ENCODE results near the gene KCNK6. TPM values are rescaled to one million over a fixed set of nuclear protein-coding genes. Genes with fewer than 3 reads are reported as not detected.

The KCNK6 gene
- polyA plus RNA-seq, 10 donors = 1.9 to 3.4 (median 2.5) TPM

DNA sequence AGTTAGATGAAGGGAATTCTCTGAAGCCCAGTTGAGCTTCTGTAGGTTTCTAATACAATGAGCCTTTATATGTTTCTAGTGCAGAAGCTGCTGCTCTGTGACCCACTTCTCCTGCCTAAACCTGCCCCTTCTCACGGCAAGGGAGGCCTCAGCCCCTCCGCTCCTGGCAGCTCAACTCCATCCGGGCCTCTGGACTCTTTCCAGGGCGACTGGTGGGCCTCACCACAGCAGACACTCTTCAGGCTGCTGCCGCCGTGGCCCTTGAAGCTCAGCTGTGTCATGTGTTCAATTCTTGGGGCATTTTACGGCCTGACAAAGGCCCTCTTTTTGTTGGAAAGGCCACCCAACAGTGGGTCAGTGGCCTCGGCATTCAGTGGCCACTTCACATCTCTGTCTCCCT, 25.6 kb upstream of the KCNK6 start:
- no peak for DNase-seq

GRCh38 chr19:38298821-38299680, 20.6 kb upstream of the KCNK6 start:
- DNase-seq = no peak

DNA sequence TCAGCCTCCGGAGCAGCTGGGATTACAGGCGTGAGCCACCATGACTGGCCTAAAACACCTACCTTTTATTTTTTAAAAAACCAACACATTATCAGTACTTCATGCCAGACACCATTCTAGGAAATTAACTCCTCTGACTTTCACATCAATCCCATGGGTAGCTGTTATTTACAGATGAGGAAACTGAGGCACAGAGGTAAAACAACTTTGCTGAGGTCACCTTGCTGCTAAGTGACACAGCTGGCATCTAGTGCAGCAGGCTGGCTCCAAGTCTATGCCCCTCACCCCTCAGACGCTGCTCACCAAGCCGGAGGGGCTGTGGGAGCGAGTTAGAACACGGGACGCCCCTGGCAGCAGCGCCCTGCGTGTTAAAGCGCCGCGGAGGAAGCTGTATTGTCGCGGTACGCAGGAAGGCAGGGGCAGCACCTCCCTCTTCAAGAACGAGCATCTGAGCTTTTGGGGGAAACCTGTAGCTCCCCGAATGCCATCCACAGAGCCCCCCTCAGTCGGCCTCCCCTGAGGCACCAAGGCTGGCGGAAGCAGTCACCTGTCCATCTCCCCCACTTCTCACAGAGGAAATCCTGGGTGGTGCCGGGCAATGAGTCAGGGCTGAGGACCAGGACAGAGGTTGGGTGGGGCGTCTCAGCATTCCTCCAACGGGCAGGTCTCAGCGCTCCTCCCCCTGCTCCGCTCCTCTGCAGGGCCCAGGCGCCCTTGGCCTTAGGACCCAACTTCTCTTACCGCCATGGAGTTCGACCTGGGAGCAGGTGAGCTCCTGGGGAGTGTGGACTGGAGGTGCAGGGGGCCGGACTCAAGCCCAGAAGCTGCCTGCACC, 15.9 kb upstream of the KCNK6 start, which contains the start of gene C19orf33:
Gene C19orf33 (plus strand): TSS at position 735 of the 835 bp plus-strand sequence. CDS start 11 bp downstream, at position 746.
- DNase-seq = no peak

DNA sequence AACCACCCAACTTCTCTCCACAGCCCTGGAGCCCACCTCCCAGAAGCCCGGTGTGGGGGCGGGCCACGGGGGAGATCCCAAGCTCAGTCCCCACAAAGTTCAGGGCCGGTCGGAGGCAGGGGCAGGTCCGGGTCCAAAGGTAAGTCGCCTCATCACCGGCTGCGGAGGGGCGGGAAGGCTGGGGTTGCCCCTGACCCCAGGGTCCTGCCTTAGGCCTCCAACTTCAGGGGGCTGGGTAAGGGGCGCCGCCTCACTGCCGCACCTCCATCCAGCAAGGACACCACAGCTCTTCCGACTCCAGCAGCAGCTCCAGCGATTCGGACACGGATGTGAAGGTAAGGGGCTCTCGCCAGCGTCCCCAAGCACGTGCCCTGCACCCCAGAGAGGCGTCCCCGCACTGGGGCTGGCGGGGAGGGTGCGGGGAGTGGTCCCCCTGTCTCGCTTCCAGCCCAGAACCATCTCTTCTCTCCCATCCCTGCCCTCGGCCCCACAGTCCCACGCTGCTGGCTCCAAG, 15.2 kb upstream of the KCNK6 start:
- DNase-seq = no peak

DNA sequence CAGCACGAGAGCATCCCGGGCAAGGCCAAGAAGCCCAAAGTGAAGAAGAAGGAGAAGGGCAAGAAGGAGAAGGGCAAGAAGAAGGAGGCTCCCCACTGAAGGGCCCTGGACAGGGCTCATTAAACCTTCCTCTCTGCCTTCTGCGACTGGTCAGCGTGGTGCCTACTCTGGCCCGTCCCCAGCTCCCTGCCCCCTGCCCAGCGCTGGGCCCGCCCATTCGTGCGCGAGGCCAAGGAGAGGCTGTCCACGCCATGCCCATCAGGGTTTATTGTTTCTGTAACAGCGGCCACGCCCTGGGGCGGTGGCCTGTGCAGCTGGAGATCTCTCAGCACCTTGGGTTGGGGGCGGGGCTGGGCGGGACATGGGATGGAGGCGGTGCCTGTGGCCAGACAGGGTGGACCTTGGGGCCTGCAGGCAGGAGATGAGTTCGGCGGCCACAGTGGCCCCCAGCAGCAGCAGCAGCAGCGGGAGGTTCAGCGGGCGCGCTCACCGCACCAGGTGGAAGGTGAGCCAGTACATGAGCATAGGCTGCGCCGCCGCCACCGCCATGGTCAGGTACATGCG, 14.7 kb upstream of the KCNK6 start:
- no peak for DNase-seq

DNA sequence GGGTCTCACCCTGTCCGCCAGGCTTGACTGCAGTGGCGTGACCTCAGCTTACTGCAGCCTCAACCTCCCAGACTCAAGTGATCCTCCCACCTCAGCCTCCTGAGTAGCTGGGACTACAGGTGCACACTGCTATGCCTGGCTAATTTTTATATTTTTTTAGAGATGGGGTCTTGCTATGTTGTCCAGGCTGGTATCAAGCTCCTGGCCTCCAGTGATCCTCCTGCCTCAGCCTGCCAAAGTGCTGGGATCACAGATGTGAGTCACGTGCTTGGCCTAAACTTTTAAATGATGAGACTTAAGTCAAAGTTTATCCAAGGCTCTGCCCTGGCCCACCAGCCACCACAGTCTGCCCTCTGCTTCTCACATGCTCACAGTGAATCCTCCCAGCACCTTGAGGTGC, 13.4 kb upstream of the KCNK6 start:
- no peak for DNase-seq

DNA sequence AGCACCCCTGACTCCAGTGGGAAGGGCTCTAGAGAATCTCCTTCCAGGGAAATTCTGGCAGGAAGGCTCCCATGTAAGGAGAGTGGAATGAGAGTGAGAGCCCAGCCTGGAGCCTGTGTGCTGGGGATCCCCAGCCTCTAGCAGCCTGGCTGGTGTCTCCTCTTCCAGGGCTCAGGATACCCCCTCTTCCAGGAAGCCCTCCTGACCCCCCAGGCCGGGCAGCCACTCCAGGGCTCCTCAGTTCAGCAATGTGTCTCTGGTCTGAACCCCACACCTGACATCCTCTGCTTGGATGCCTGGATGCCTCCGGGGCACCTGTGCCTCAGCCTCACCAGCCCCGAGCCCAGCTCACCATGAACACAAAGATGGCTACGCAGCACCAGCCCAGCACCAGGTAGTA, 12.6 kb upstream of the KCNK6 start:
- no peak for DNase-seq

- DNase-seq = no peak
Observed at GRCh38 chr19:38307597-38307996, 12.0 kb upstream of the KCNK6 start.

DNA sequence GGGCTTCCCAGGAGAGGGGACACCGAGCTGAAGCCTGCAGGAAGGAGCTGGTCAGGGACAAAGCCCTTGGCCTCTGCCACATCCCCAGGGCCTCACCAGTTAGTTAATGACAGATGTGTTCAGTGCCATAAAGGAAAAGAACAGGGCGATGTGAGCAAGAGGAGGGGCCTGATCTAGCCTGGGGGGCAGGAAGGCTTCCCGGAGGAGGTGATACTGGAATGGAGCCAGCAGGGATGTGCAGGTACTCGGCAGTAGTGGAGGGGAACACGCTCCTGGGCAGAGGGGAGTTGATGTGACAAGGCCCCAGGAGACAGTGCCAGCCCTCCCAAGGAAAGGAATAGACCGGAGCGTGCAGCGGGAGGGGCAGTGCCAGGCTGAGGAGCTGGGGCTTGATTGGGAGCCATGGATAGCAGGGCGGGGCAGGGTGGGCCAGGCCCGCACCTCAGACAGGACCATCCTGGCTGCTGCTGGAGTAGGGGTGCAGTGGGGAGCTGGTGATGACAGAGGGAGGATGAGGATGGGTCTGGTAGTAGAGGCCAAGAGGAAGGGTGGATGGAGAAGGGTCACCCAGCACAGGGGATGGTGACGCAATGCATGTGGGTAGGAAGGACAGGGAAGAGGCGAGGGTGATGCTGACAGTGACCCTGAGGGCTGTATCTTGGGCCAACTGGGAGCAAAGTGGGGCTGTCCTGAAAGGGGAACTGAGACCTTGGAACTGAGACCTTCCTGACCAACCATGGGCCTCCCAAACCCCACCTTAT, 11.5 kb upstream of the KCNK6 start:
- no peak for DNase-seq

DNA sequence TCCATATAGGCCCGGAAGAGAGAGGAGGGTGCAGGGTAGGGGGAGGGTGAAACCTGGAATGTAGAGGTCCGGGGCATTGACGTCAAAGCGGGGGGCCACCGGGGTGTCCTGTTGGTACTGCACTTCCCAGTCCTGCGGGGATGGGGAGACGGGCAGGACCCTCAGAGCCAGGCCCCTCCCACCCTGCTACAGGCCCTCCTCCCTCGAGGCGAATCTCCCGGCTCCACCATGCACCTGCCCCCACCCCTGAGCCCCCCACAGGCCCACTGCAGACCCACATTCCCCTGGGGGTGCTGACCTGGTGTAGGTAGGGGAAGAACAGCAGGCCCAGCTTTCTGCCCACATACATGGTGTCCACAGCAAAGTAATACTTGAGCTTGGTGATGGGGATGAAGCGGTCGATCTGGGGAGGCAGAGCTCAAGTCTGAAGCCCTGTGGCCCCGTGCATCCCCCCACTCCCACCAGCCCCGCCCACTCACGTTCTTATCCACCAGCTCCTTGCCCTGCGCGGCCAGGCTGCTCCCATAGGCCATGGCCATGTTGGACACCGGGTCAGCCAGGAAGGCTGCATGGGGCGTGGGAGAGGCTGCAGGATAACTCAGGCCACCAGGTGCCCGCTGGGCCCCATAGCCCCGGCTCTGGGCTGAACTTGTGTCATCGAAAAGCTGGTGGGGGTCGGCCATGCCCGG, 10.6 kb upstream of the KCNK6 start:
- no peak for DNase-seq

- DNase-seq = no peak
Observed at GRCh38 chr19:38309615-38310278, 9.9 kb upstream of the KCNK6 start.

DNA sequence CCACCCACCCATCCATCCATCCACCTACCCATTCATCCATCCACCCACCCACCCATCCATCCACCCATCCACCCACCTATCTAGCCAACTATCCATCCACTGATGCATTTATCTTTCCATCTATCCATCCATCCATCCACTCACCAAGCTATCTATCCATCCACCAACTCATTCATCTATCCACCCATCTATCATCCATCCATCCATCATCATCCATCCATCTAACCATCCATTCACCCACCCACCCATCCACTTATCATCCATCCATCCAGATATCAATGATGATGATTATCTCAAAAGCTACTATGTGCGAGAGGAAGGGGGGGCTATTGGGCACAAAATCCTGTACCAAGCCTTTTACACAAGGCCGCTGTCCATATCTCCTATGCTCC, 9.4 kb upstream of the KCNK6 start:
- DNase-seq = no peak

- DNase-seq = no peak
Observed at GRCh38 chr19:38310986-38311385, 8.7 kb upstream of the KCNK6 start.

DNA sequence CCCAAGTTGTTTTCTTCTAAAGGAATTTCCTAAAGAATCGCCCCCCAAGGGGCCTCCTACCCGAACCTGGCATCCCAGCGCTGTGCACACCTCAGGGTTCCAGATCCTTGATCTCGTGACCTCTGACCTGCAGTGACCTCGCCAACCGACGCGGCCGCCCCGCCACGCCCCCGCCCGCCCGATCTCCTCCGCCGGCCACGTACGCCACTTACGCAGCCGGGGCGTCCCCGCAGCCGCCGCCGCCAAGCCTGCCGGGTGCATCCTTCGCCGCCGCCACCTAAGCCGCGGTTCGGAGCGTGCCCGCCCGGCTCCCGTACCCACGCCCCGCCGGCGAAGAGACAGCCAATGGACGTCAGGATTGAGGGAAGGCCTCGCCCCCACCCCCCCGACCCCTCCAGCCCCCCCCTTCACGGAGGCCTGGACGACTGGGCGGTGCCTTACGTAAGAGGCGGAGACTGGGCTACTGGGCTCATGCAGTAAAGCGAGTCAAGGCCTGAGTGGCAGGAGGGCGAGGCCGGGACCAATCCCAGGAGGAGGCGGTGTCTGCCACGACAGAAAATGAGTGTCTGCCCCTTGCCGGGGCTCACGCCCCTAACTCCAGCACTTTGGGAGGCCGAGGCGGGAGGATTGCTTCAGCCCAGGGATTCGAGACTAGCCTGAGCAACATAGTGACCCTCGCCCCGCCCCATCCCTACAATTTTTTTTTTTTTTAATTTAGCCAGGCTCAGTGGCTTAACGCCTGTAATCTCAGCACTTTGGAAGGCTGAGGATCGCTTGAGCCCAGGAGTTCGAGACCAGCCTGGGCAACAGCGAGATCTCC, 3.8 kb upstream of the KCNK6 start, which contains the start of gene YIF1B:
Gene YIF1B (minus strand): TSS at position 291 of the 820 bp plus-strand sequence. CDS start 30 bp downstream, at position 261.
- peak; percentile 96 to 98 (median 97) for DNase-seq

GRCh38 chr19:38316477-38317067, 3.1 kb upstream of the KCNK6 start:
- no peak for DNase-seq

DNA sequence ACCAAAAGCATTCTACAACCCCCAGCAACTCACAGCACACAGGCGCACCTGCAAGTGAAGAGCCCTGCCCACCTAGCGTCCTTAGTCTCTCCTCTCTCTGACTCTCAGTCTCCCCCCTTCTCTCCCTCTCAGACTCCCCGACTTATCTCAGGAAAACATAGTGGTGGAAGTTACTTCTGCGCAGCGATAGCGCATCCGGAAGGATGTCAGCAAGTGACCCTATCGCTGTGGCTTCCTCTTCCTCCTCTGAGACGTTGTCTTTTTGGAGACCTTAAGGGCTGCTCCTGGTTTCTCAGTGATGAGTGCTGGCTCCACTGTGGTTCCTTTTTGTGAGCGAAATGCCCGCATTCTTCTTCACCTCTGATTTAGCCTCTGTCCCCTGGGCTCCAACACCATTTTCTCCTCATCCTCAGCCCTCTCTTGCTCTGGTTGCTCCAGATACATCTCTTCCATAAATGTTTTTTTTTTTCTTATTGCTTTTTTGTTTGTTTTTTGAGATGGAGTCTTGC, 2.5 kb upstream of the KCNK6 start:
- no peak for DNase-seq

DNA sequence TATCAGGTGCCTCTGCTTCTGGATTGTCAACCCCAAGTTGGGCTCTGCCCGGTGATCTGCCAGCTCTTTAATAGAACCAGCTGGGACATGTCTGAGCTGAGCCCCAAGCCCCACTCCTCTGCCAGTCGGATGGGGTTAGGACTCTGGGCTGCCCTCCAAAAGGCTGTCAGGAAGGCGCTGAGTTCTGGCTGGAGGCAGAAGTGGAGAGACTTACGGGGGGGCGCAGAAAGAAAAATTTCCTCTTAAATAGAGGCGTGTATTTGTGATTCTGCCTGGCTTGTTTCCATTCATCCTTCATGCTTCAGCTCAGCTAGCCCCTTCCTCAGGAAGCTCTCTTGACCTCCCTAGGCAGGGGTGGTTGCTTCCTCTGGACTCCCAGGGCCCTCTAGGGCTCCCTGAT, 985 bp upstream of the KCNK6 start:
- no peak for DNase-seq

- no peak for DNase-seq
Observed at GRCh38 chr19:38320969-38321339, 1.3 kb downstream of the KCNK6 start.
